Pancreas (tissue), 10 donors: ENCODE results near the gene CTDNEP1. TPM values are rescaled to one million over a fixed set of nuclear protein-coding genes. Genes with fewer than 3 reads are reported as not detected.

Source experiments
- ATAC-seq, 4 donors: fragments of 200-7000 bp; cut with Tn5 transposase; one replicate each; pipeline versions ENCODE4 v1.8.0 to v1.9.1; 2020; ENCODE audit warnings: mild to moderate bottlenecking in 4 of 4, moderate library complexity in 4 of 4
- DNase-seq, 6 donors: peaks; one replicate each; pipeline ENCODE4 v3.0.0-alpha.2; 2020
- FAIRE-seq: peaks from 2 replicates; lab custom pipeline; 2012; peaks lifted over from hg19 to GRCh38; lab: Jason Lieb, UNC
- H3K27ac ChIP-seq, 4 donors: fragments of 200-600 bp; sonication (generic); 1 replicate in 3 of 4; 2 replicates in 1 of 4; pipeline versions ENCODE4 v1.5.0 to v1.8.0; 2020
- H3K27me3 ChIP-seq, 4 donors: fragments of 200-600 bp; one replicate each; pipeline ENCODE4 v1.8.0; 2021
- H3K36me3 ChIP-seq, 3 donors: fragments of 200-600 bp; sonication (generic) in 1 of 3; one replicate each; pipeline versions ENCODE4 v1.5.0 to v1.8.0; 2020 to 2021
- H3K4me1 ChIP-seq, 3 donors: fragments of 200-600 bp; one replicate each; pipeline ENCODE4 v1.8.0; 2021
- H3K4me3 ChIP-seq, 4 donors: fragments of 200-600 bp; sonication (generic) in 2 of 4; one replicate each; pipeline versions ENCODE4 v1.5.0 to v1.8.0; 2020 to 2021
- H3K9me3 ChIP-seq, 4 donors: fragments of 200-600 bp; one replicate each; pipeline ENCODE4 v1.8.0; 2021
- CTCF ChIP-seq, 4 donors: fragments of 200-600 bp; sonication (generic) in 3 of 4; IDR thresholded peaks; one replicate each; pipeline versions ENCODE4 v1.5.0 to v1.8.0; 2021; ENCODE audit warnings: antibody characterized with exemption in 4 of 4
- whole genome bisulfite sequencing, 2 donors: extraction: QIAGEN DNeasy Blood & Tissue Kit; methylation state at CpG; one replicate each; pipeline ENCODE4 v1.1.7; 2013; 5-methylcytosine and 5-hydroxymethylcytosine counted together
- intact Hi-C, 3 donors: fragments of 100-400 bp; cut with DNase I; formaldehyde crosslinking; loops; one replicate each; pipeline versions ENCODE4 v1.11.1 to v1.14.2; 2022
- polyA plus RNA-seq, 2 donors: library from polyadenylated mRNA; stranded (reverse); fragments of 200-250 nt; gene quantifications; one replicate each; pipeline ENCODE4 v1.2.3, GENCODE V29; 2013
- total RNA-seq, 6 donors: library from RNA; stranded (reverse); fragmentation: NEBNext Ultra II Directional in 4 of 6; extraction: Animal tissue kit (Norgen Biotek cat#: 25700) in 4 of 6; gene quantifications; one replicate each; pipeline versions ENCODE4 v1.2.1 to v1.2.4, GENCODE V29; 2021 to 2023
- donor health status: healthy with polysubstance abuse.
- donor health status: DM: no; HTN: no; CAD: no; lungs with moderate emphysema.
- donor health status: DM: no; HTN: no; CAD: no.
- donor health status: control.
- donor health status: control.
- donor health status: Bipolar disorder and iron deficiency.
- donor health status: DM: yes; HTN: yes; CAD: no.
- donor health status: DM: no; HTN: no; CAD: no.
- donor health status: DM: no; HTN: no; CAD: no.
- donor health status: DM: yes; HTN: yes; CAD: no.

Gene CTDNEP1
- total and polyA plus RNA-seq, 8 donors = 42.0 to 75.2 (median 53.8) TPM

- H3K36me3 ChIP-seq = peaks cover 11 to 26% (median 16%) of the 10 kb centered on the region in 3 donors
- DNase-seq (peak in 2 of 6 donors; percentile 38 to 48), FAIRE-seq (no peak), ATAC-seq (no peak)
- no peak overlapping the region for H3K4me3 ChIP-seq
- H3K9me3 ChIP-seq = no peaks in the 10 kb centered on the region
- WGBS, 2 donors = 76 to 95% methylated on average over 5 to 6 of the region's 6 CpGs
- H3K27ac ChIP-seq = no peak overlapping the region
- intact Hi-C loops = no loop called here
- TF ChIP-seq CTCF (IDR thresholded peaks at IDR 0.05) = no peak
- no peaks in the 10 kb centered on the region for H3K27me3 ChIP-seq
- peaks cover 12 to 25% (median 14%) of the 10 kb centered on the region in 3 donors for H3K4me1 ChIP-seq
Observed at GRCh38 chr17:7218758-7219157, 32.8 kb downstream of the CTDNEP1 start.

- 66 to 73% methylated on average over 6 of the region's 6 CpGs for WGBS, 2 donors
- H3K27ac ChIP-seq = peak overlapping the region in 1 of 4 donors; percentile 44
- no peaks in the 10 kb centered on the region for H3K27me3 ChIP-seq
- no peak for FAIRE-seq
- no peak for ATAC-seq
- H3K4me3 ChIP-seq = no peak overlapping the region
- intact Hi-C loops = no loop called here
- TF ChIP-seq CTCF (IDR thresholded peaks at IDR 0.05) = no peak
- DNase-seq = peak in 2 of 6 donors; percentile 46 to 55
- peaks cover 7 to 20% (median 10%) of the 10 kb centered on the region in 3 donors for H3K36me3 ChIP-seq
- H3K9me3 ChIP-seq = no peaks in the 10 kb centered on the region
- peaks cover 12 to 25% (median 14%) of the 10 kb centered on the region in 3 donors for H3K4me1 ChIP-seq
Observed at GRCh38 chr17:7218166-7218565, 33.4 kb downstream of the CTDNEP1 start.

- intact Hi-C loops = no loop called here
- Histone ChIP-seq H3K36me3 (peaks cover 2 to 12% (median 2%) of the 10 kb centered on the region in 3 donors), H3K4me3 (peak overlapping the region in 1 of 4 donors; percentile 32), H3K9me3 (no peaks in the 10 kb centered on the region), H3K27ac (peak overlapping the region in 1 of 4 donors; percentile 44), H3K27me3 (no peaks in the 10 kb centered on the region), H3K4me1 (peaks cover 12 to 24% (median 14%) of the 10 kb centered on the region in 3 donors)
- 8 to 9% methylated on average over 31 to 32 of the region's 32 CpGs for WGBS, 2 donors
- DNase-seq = peak in 4 of 6 donors; percentile 45 to 74 (median 60)
- ATAC-seq = no peak
- TF ChIP-seq CTCF (IDR thresholded peaks at IDR 0.05) = no peak
- no peak for FAIRE-seq
Observed at GRCh38 chr17:7217113-7217987, 34.2 kb downstream of the CTDNEP1 start.

GRCh38 chr17:7216242-7217112 lies 35.1 kb downstream of the CTDNEP1 start:
- H3K36me3 ChIP-seq = peaks cover 0 to 5% (median 0%) of the 10 kb centered on the region in 3 donors
- TF ChIP-seq CTCF (IDR thresholded peaks at IDR 0.05) = no peak
- H3K27me3 ChIP-seq = no peaks in the 10 kb centered on the region
- H3K27ac ChIP-seq = peak overlapping the region in 1 of 4 donors; percentile 17
- 36 to 43% methylated on average over 7 of the region's 7 CpGs for WGBS, 2 donors
- H3K4me1 ChIP-seq = peaks cover 4 to 15% (median 8%) of the 10 kb centered on the region in 3 donors
- H3K9me3 ChIP-seq = no peaks in the 10 kb centered on the region
- FAIRE-seq = no peak
- peak in 2 of 6 donors; percentile 36 to 50 for DNase-seq
- intact Hi-C loops = no loop called here
- no peak for ATAC-seq
- H3K4me3 ChIP-seq = peak overlapping the region in 1 of 4 donors; percentile 32
